ENCODE data around the gene TMEM132C. TPM values are rescaled to one million over a fixed set of nuclear protein-coding genes. Genes with fewer than 3 reads are reported as not detected.

Gene TMEM132C
- total RNA-seq, 2 donors from 2014 or later, result 0.26 to 0.33 TPM

GRCh38 chr12:128385736-128386135, 118.8 kb downstream of the TMEM132C start:
- Histone ChIP-seq H3K9me3 (ENCODE audit: control insufficient read depth, low read length) (peaks cover 7% of the 10 kb centered on the region), H3K36me3 (ENCODE audit: control insufficient read depth, insufficient read depth, low read length) (no peaks in the 10 kb centered on the region), H3K27ac (ENCODE audit: low read depth, low read length) (no peak overlapping the region), H3K9ac (ENCODE audit: extremely low read depth, low read length, poor library complexity, severe bottlenecking) (no peak overlapping the region), H3K4me1 (ENCODE audit: control insufficient read depth, insufficient read depth, low read length) (peaks cover 7% of the 10 kb centered on the region), H3K4me3 (ENCODE audit: low read length) (no peak overlapping the region), H3K27me3 (ENCODE audit: control insufficient read depth, insufficient read depth, low read length, poor library complexity, severe bottlenecking) (peaks cover 77% of the 10 kb centered on the region)
- Mint-ChIP-seq H3K27me3 (ENCODE audit: insufficient read depth) (peaks cover 78% of the 10 kb centered on the region), H3K36me3 (ENCODE audit: low read depth) (no peaks in the 10 kb centered on the region), H3K27ac (no peak overlapping the region), H3K4me3 (no peak overlapping the region), H3K9me3 (peaks cover 1% of the 10 kb centered on the region), H3K4me1 (peaks cover 24% of the 10 kb centered on the region)
- no peak for TF ChIP-seq CTCF (conservative IDR thresholded peaks at IDR 0.05)
- WGBS, 2 experiments (ENCODE audit: insufficient coverage in 1 of 2, insufficient read length in 1 of 2), result 92 to 100% methylated on average over 3 to 9 of the region's 9 CpGs
- DNase-seq, result no peak

- 42 to 58% methylated on average over 15 to 19 of the region's 19 CpGs for WGBS, 2 experiments (ENCODE audit: insufficient coverage in 1 of 2, insufficient read length in 1 of 2)
- peaks cover 3% of the 10 kb centered on the region for H3K4me1 ChIP-seq (ENCODE audit: control insufficient read depth, insufficient read depth, low read length)
- H3K9me3 ChIP-seq (ENCODE audit: control insufficient read depth, low read length), result peaks cover 7% of the 10 kb centered on the region
- Mint-ChIP-seq H3K27me3 (ENCODE audit: insufficient read depth) (peaks cover 58% of the 10 kb centered on the region), H3K36me3 (ENCODE audit: low read depth) (no peaks in the 10 kb centered on the region), H3K9me3 (peaks cover 1% of the 10 kb centered on the region), H3K27ac (no peak overlapping the region), H3K4me3 (no peak overlapping the region), H3K4me1 (peaks cover 17% of the 10 kb centered on the region)
- H3K9ac ChIP-seq (ENCODE audit: extremely low read depth, low read length, poor library complexity, severe bottlenecking), result no peak overlapping the region
- no peak overlapping the region for H3K4me3 ChIP-seq (ENCODE audit: low read length)
- DNase-seq, result peak; percentile 98
- no peak overlapping the region for H3K27ac ChIP-seq (ENCODE audit: low read depth, low read length)
- H3K27me3 ChIP-seq (ENCODE audit: control insufficient read depth, insufficient read depth, low read length, poor library complexity, severe bottlenecking), result peaks cover 55% of the 10 kb centered on the region
- no peaks in the 10 kb centered on the region for H3K36me3 ChIP-seq (ENCODE audit: control insufficient read depth, insufficient read depth, low read length)
- TF ChIP-seq CTCF (conservative IDR thresholded peaks at IDR 0.05), result peak; percentile 92
These were observed 120.9 kb downstream of the TMEM132C start for GRCh38 chr12:128387811-128388422.

- H3K4me3 Mint-ChIP-seq, result no peak overlapping the region
- Histone ChIP-seq H3K27me3 (ENCODE audit: control insufficient read depth, insufficient read depth, low read length, poor library complexity, severe bottlenecking) (peaks cover 52% of the 10 kb centered on the region), H3K9ac (ENCODE audit: extremely low read depth, low read length, poor library complexity, severe bottlenecking) (no peak overlapping the region), H3K27ac (ENCODE audit: low read depth, low read length) (no peak overlapping the region), H3K4me3 (ENCODE audit: low read length) (no peak overlapping the region), H3K4me1 (ENCODE audit: control insufficient read depth, insufficient read depth, low read length) (peaks cover 3% of the 10 kb centered on the region), H3K36me3 (ENCODE audit: control insufficient read depth, insufficient read depth, low read length) (no peaks in the 10 kb centered on the region), H3K9me3 (ENCODE audit: control insufficient read depth, low read length) (peaks cover 7% of the 10 kb centered on the region)
- no peak for TF ChIP-seq CTCF (conservative IDR thresholded peaks at IDR 0.05)
- peaks cover 1% of the 10 kb centered on the region for H3K9me3 Mint-ChIP-seq
- peaks cover 53% of the 10 kb centered on the region for H3K27me3 Mint-ChIP-seq (ENCODE audit: insufficient read depth)
- no peaks in the 10 kb centered on the region for H3K36me3 Mint-ChIP-seq (ENCODE audit: low read depth)
- WGBS, 2 experiments (ENCODE audit: insufficient coverage in 1 of 2, insufficient read length in 1 of 2), result 92 to 93% methylated on average over 11 to 14 of the region's 14 CpGs
- DNase-seq, result no peak
- no peak overlapping the region for H3K27ac Mint-ChIP-seq
- peaks cover 11% of the 10 kb centered on the region for H3K4me1 Mint-ChIP-seq
These were observed 121.6 kb downstream of the TMEM132C start for GRCh38 chr12:128388461-128389000.
